Activated CD8-positive, alpha-beta memory T cell treated with anti-CD3 and anti-CD28 coated beads, Interleukin-2, amount 10 ng/mL, durations not matched to agents 7 days and 5 days (primary cell): ENCODE measurements around the gene CMTM2. TPM values are rescaled to one million over a fixed set of nuclear protein-coding genes. Genes with fewer than 3 reads are reported as not detected.
"Not testable (repeated sequence)": the region's sequence is repeated elsewhere in the genome, so short reads cannot be mapped to it uniquely, and the experiment has no call there.

Experiments used
- ATAC-seq: fragments of 150-1000 bp; cut with Tn5 transposase; one replicate; pipeline ENCODE4 v1.10.0; 2021; ENCODE audit warnings: moderate library complexity
- CTCF ChIA-PET: fragments of 350-600 bp; sonication (Branson Sonifier 250); formaldehyde crosslinking; loops from one replicate; lab custom pipeline; 2021; ENCODE audit warnings: antibody characterized with exemption; lab: Charles Lee
- DNase-seq: peaks from one replicate; pipeline ENCODE4 v3.0.0-alpha.2; 2020
- H3K27ac Mint-ChIP-seq: one replicate; pipeline ENCODE4 v1.8.0; 2021; ENCODE audit warnings: mild to moderate bottlenecking, mixed read lengths
- H3K27me3 Mint-ChIP-seq: one replicate; pipeline ENCODE4 v1.8.0; 2021; ENCODE audit warnings: mixed read lengths
- H3K36me3 Mint-ChIP-seq: one replicate; pipeline ENCODE4 v1.8.0; 2021; ENCODE audit warnings: mild to moderate bottlenecking, mixed read lengths
- H3K4me1 Mint-ChIP-seq: one replicate; pipeline ENCODE4 v1.8.0; 2021; ENCODE audit warnings: mixed read lengths
- H3K4me3 Mint-ChIP-seq: one replicate; pipeline ENCODE4 v1.8.0; 2021; ENCODE audit warnings: mild to moderate bottlenecking, moderate library complexity, mixed read lengths
- H3K9me3 Mint-ChIP-seq: one replicate; pipeline ENCODE4 v1.8.0; 2022; ENCODE audit warnings: low read depth, mixed read lengths
- total RNA-seq, 2 experiments: library from RNA; stranded (reverse); gene quantifications; one replicate each; pipeline ENCODE4 v1.2.3, GENCODE V29; 2021

Gene CMTM2
- total RNA-seq, 2 experiments from 2014 or later = 1.1 to 1.6 TPM

DNA sequence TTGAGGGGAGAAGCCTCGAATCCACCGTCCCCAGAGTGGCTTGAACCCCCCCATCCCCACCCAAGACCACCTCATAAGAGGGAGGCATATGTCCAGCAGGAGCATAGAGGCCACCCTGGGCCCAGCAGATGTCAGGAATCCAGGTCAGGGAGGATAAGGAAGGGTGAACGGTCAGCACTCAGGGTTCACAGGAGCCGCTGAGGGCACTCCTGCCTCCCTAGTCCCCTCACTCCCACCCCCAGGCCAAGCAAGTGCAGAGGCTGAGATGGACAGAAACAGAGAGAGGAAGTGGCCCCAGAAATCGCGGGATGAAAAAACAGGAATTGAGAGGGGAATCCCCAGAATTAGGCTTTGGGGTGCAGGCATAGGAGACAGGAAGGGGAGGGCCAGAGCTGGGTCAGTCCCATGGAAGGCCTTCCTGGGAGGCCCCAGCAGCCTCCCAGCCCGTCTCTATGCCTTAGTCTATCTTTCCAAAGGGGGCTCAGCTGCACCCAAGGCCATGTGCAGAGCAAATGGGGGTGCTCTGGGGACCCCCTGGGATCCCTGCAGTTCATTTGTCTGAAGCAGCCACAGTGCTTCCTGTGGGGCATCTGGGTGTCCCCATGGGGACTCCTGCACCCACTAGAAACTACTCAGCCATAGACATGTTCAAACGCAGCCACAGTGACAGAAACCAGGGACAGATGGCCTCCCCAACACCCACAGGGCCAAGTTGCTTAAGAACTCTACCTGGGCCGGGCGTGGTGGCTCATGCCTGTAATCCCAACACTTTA, 26.9 kb downstream of the CMTM2 start:
- Mint-ChIP-seq H3K27ac (peak overlapping the region; percentile 81), H3K27me3 (no peaks in the 10 kb centered on the region), H3K9me3 (peaks cover 2% of the 10 kb centered on the region), H3K36me3 (peaks cover 30% of the 10 kb centered on the region), H3K4me1 (peaks cover 51% of the 10 kb centered on the region), H3K4me3 (peak overlapping the region; percentile 77)
- DNase-seq (peak; percentile 47), ATAC-seq (no peak)
- CTCF ChIA-PET = interaction anchor here (1.1 to 4.3 kb wide), 8 partner anchors 11 to 262 kb away, joined by 3 to 24 read pairs (median 4); partner anchors contain the start of gene CKLF

DNA sequence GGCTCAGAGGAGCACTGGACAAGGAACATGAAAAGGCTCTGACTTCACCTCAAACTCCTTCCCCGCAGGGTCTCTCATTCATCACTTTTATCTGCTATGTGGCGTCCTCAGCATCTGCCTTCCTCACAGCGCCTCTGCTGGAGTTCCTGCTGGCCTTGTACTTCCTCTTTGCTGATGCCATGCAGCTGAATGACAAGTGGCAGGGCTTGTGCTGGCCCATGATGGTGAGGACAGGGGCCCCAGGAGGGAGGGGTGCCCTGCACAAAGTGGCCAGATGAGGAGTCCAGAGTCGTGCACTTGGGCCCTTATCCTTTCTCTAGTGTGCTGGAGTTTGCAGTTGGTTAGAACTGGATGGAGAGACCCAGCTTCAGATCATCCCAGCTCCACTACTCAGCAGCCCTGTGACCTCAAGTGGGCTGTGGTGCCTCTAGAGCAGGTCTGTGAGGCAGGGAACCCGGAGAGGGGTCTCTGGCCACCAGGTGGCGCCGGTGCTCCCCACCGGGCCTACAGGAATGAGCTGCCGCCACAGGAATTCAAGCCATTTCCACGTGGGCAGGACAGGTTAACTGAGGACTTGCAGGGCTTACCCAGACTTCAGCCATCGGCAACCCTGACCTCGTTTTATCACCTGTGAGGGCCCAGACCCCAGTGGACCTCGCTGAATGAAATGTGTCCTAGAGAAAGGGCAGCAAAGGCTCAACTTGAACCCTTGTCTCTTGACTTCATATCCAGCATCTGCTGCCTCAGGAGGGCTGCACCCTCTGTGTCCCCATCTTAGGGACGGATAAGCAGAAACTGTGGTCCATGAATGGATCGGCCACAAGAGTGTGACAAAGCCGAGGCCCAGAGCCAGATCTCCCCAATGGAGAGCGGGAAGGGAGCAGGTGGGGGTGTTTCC, 29.2 kb downstream of the CMTM2 start:
- CTCF ChIA-PET = interaction anchor here (0.6 to 4.3 kb wide), 52 partner anchors 9 to 272 kb away, joined by 3 to 36 read pairs (median 4); partner anchors contain the start of genes CKLF, CMTM4, DYNC1LI2 and NAE1
- Mint-ChIP-seq H3K27me3 (no peaks in the 10 kb centered on the region), H3K9me3 (no peaks in the 10 kb centered on the region), H3K4me3 (no peak overlapping the region), H3K4me1 (peaks cover 46% of the 10 kb centered on the region), H3K27ac (peak overlapping the region; percentile 59), H3K36me3 (peaks cover 38% of the 10 kb centered on the region)
- ATAC-seq (peak; percentile 17), DNase-seq (peak; percentile 86)

DNA sequence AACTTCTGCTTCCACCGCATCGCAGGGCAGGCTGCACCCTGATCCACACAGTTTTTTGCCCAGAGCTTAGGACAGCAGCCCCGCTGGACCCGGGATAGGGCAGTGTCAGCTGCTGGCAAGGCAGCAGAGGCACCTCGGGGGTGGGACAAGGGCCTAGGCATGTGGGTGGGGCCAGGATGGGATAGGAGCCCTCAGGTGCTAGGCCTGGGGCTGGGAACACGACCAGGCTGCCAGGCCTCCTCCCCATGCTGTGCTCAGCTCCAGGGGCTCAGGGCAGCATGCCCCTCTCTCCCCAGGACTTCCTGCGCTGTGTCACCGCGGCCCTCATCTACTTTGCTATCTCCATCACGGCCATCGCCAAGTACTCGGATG, 29.9 kb downstream of the CMTM2 start:
- no peaks in the 10 kb centered on the region for H3K27me3 Mint-ChIP-seq
- ATAC-seq = no peak
- H3K4me1 Mint-ChIP-seq = peaks cover 40% of the 10 kb centered on the region
- no peak for DNase-seq
- H3K27ac Mint-ChIP-seq = no peak overlapping the region
- no peak overlapping the region for H3K4me3 Mint-ChIP-seq
- CTCF ChIA-PET = interaction anchor here (0.6 to 4.3 kb wide), 45 partner anchors 8 to 272 kb away, joined by 3 to 36 read pairs (median 5); partner anchors contain the start of genes CKLF, CMTM4, DYNC1LI2 and NAE1
- H3K36me3 Mint-ChIP-seq = peaks cover 40% of the 10 kb centered on the region
- H3K9me3 Mint-ChIP-seq = no peaks in the 10 kb centered on the region

DNA sequence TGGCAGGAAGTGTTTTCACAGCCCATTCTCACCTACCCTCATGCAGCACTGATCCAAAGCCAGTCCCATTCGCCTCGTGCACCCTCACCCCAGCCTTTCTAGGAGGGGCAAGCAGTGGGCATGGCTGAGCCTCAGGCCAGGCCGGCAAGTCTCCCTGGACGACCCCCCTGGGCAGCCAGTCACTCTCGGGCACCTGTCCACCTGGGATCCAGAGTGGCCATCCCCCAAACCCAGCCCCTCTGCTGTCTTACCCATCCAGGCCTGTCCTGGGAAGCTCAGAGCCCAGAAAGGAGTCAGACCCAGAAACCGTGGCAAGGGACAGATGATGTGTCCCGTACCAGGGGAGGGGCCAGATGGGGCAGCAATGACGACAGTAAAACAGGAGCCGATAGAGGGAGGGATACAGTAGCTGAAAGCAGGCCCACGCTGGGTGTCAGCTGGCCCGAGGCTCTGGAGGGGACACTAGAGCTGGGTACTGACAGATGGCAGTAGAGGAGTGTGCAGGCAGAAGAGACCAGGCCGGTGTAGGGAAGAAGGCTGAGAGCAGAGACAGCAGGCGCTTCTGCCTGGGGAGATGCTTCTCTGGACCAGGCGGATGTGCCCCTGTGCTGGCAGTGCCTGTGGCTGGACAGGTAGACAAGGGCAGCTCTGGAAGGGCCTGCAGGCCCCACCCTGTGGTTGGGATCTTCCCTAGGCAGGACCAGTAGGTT, 31.0 kb downstream of the CMTM2 start:
- Mint-ChIP-seq H3K4me3 (no peak overlapping the region), H3K9me3 (no peaks in the 10 kb centered on the region), H3K4me1 (peaks cover 40% of the 10 kb centered on the region), H3K36me3 (peaks cover 40% of the 10 kb centered on the region), H3K27ac (no peak overlapping the region), H3K27me3 (no peaks in the 10 kb centered on the region)
- DNase-seq = no peak
- CTCF ChIA-PET = interaction anchor here (1.1 to 4.3 kb wide), 8 partner anchors 13 to 258 kb away, joined by 3 to 24 read pairs (median 6); partner anchors contain the start of gene NAE1
- ATAC-seq = no peak

DNA sequence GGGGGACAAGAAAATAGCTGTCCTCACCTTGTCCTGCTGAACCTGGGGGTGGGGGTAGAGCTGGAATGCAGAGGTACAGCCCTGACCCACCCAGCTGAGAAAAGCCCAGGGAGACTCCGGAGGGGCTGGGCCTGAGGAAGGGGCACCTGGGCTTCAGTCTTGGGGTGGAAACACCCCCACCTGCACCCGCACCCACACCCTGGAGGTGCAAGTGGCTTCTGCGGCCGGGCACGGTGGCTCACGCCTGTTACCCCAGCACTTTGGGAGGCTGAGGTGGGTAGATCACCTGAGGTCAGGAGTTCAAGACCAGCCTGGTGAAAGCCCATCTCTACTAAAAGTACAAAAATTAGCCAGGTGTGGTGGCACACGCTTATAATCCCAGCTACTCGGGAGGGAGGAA, 32.6 kb downstream of the CMTM2 start:
- CTCF ChIA-PET = interaction anchor here (1.3 to 1.4 kb wide), 2 partner anchors 39 to 206 kb away, joined by 3 to 4 read pairs; no protein-coding TSS in a partner anchor
- not testable (repeated sequence) for H3K9me3 Mint-ChIP-seq, DNase-seq, H3K27me3 Mint-ChIP-seq, ATAC-seq, H3K27ac Mint-ChIP-seq, H3K4me3 Mint-ChIP-seq
- H3K36me3 Mint-ChIP-seq = peaks cover 38% of the 10 kb centered on the region
- peaks cover 30% of the 10 kb centered on the region for H3K4me1 Mint-ChIP-seq

DNA sequence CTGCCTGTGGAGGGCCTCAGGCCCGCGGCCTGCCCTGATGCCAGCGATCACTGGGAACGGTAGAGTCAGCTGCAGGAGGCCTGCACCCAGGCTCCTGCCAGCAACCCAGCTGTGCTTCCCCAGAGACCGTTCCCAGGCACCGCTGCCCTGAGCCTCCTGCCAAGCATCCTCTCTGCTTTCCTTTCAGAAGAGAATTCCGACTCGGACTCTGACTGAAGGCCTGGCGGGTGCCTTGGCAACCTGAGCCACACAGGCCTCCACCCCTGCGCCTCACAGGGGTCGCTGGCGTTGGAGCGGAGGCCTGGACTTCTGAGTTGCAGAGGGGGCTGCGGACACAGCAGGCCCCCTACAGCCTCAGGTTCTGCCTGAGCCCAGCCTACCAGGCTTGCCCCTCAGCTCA, 33.2 kb downstream of the CMTM2 start:
- H3K36me3 Mint-ChIP-seq = peaks cover 38% of the 10 kb centered on the region
- peaks cover 24% of the 10 kb centered on the region for H3K4me1 Mint-ChIP-seq
- no peaks in the 10 kb centered on the region for H3K9me3 Mint-ChIP-seq
- H3K27me3 Mint-ChIP-seq = no peaks in the 10 kb centered on the region
- no peak for ATAC-seq
- CTCF ChIA-PET = interaction anchor here (1.3 to 1.4 kb wide), 2 partner anchors 38 to 207 kb away, joined by 3 to 4 read pairs; no protein-coding TSS in a partner anchor
- H3K4me3 Mint-ChIP-seq = no peak overlapping the region
- no peak overlapping the region for H3K27ac Mint-ChIP-seq
- no peak for DNase-seq

DNA sequence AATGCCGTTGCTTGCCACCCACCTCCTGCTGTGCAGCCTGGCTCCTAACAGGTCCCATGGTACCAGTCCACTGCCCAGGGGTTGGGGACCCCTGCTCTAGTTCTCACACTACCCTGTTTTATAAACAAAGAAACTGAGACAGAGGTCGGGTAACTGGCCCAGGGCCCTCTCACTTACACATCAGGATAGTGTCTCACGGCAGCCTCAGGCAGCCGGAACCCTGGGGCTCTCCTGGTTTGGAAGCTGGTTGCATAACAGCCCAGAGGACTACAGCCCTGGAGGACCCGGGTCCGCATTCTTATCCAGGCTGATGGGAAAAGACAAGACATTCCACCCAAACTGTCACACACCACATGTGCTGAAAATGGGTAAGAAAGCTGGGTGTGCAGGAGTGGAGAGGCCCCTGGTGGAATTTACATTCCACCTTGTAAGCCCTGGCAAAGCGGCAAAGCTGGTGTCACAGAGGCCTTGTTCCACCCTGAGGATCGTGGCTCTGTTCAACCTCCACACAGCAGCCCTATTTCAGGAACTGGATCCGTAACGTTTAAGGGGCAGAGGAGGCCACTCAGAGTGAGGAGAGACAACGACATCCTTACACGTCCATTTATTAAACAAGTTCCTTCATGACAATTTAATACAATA, 35.0 kb downstream of the CMTM2 start:
- no peaks in the 10 kb centered on the region for H3K27me3 Mint-ChIP-seq
- DNase-seq (no peak), ATAC-seq (no peak)
- H3K4me3 Mint-ChIP-seq = no peak overlapping the region
- H3K9me3 Mint-ChIP-seq = no peaks in the 10 kb centered on the region
- peaks cover 29% of the 10 kb centered on the region for H3K36me3 Mint-ChIP-seq
- H3K4me1 Mint-ChIP-seq = peaks cover 14% of the 10 kb centered on the region
- CTCF ChIA-PET = interaction anchor here (0.9 to 1.2 kb wide), 4 partner anchors 37 to 254 kb away, joined by 3 to 6 read pairs (median 3); partner anchors contain the start of gene NAE1
- no peak overlapping the region for H3K27ac Mint-ChIP-seq

DNA sequence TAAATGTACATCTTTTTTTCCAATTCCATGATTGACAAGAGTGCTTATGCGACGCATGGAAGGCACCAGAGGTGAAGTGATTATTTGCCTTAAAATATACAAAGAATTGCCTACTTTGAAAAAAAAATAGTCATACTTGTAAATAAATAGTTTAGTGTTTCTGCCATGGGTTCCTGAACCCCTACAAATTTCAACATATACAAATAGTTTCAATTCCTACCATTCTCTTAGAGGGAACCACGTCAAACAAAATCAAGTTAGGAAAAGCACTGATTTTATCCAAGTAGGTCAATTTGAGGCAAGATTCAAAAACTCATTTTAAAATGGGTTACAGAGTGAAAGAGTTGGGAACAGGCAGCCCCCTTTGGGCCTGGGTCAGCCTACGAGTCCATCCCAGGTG, 36.9 kb downstream of the CMTM2 start:
- no peaks in the 10 kb centered on the region for H3K27me3 Mint-ChIP-seq
- peaks cover 13% of the 10 kb centered on the region for H3K36me3 Mint-ChIP-seq
- no peak overlapping the region for H3K27ac Mint-ChIP-seq
- CTCF ChIA-PET = no interaction called here
- no peak overlapping the region for H3K4me3 Mint-ChIP-seq
- ATAC-seq (no peak), DNase-seq (no peak)
- no peaks in the 10 kb centered on the region for H3K9me3 Mint-ChIP-seq
- H3K4me1 Mint-ChIP-seq = peaks cover 12% of the 10 kb centered on the region

DNA sequence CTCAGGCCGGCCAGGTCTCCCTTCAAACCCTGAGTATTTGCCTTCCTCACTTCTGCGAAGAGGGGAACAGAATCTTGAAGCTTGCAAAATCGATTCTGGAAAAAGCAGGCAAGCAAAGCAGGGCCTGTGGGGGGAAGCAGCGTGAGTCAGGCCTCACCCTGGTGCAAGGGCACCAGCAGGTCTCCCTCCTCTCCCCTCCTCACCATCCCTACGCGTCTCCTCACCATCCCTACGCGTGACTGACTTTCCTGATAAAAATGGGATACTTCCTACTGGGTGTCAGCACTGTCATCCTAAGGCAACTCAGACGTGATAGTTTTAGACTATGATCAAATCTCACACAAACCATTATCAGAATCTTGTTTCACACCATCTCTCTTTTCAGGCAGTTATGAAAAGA, 37.3 kb downstream of the CMTM2 start:
- Mint-ChIP-seq H3K9me3 (no peaks in the 10 kb centered on the region), H3K4me1 (peaks cover 12% of the 10 kb centered on the region), H3K27me3 (no peaks in the 10 kb centered on the region), H3K27ac (no peak overlapping the region), H3K36me3 (peaks cover 9% of the 10 kb centered on the region), H3K4me3 (no peak overlapping the region)
- DNase-seq (no peak), ATAC-seq (no peak)
- CTCF ChIA-PET = interaction anchor here (2.2 kb wide), 1 partner anchor 8 kb away, joined by 11 read pairs; no protein-coding TSS in a partner anchor

DNA sequence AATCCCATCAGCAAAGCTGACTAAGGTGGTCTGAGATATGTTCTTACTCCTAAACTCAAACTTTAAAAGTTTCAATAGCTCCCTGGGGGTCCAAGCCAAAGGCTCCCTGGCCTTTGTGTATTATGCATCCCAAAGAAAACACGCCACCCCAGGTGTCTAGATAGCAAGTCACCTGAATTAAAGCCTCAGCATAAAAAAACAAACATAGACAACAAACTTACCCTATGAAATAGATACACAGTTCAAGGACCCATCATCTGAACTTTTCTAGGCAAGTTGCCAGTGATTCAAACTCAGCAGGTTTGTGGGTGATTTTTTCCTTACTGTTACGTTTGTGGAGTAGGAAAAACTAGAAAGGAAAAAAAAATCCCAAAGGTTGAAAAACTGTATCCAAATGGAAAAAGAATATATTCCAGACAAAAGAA, 37.8 kb downstream of the CMTM2 start:
- no peak overlapping the region for H3K27ac Mint-ChIP-seq
- ATAC-seq (no peak), DNase-seq (no peak)

DNA sequence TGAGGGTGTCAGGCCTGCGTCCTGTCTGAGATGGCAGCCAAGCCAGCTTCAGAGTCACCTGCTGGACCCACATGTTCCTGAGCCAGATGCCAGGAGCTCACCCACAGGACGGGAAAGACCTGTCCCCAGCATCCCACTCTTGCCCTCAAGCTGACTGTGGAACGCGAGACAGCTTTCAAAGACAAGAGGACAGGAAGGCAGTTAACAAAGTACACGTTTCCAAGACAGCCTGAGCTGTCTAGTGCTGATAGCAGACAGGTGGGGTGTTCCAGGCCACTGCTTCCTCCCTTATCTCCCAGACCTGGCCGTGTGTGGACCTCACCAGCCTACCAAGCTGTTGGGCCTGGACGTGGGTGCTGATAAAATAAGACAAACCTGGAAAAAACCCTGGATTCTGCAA, 38.5 kb downstream of the CMTM2 start:
- no peak overlapping the region for H3K4me3 Mint-ChIP-seq
- ATAC-seq = no peak
- peaks cover 12% of the 10 kb centered on the region for H3K4me1 Mint-ChIP-seq
- CTCF ChIA-PET = interaction anchor here (0.9 to 2.2 kb wide), 5 partner anchors 9 to 250 kb away, joined by 4 to 11 read pairs (median 5); no protein-coding TSS in a partner anchor
- H3K36me3 Mint-ChIP-seq = peaks cover 5% of the 10 kb centered on the region
- DNase-seq = no peak
- H3K27ac Mint-ChIP-seq = no peak overlapping the region
- no peaks in the 10 kb centered on the region for H3K27me3 Mint-ChIP-seq
- no peaks in the 10 kb centered on the region for H3K9me3 Mint-ChIP-seq

More for the DNA sequence above, 37.8 kb downstream of the CMTM2 start:
- peaks cover 12% of the 10 kb centered on the region for H3K4me1 Mint-ChIP-seq
- H3K27me3 Mint-ChIP-seq = no peaks in the 10 kb centered on the region
- no peaks in the 10 kb centered on the region for H3K9me3 Mint-ChIP-seq
- peaks cover 8% of the 10 kb centered on the region for H3K36me3 Mint-ChIP-seq
- CTCF ChIA-PET = interaction anchor here (0.9 to 2.2 kb wide), 4 partner anchors 8 to 211 kb away, joined by 4 to 11 read pairs (median 5); no protein-coding TSS in a partner anchor
- H3K4me3 Mint-ChIP-seq = no peak overlapping the region
